Activated T-cell treated with anti-CD3 and anti-CD28 coated beads for 1 hour (primary cell): ENCODE measurements around the gene FAM72A.
"Not testable (repeated sequence)": the region's sequence is repeated elsewhere in the genome, so short reads cannot be mapped to it uniquely, and the experiment has no call there.

Experiments
- DNase-seq: peaks from one replicate; pipeline ENCODE4 v3.0.0-alpha.2; 2020; ENCODE audit warnings: low read depth

FAM72A gene

GRCh38 chr1:206215600-206216392, 13.2 kb upstream of the FAM72A start:
- not testable (repeated sequence) for DNase-seq

DNA sequence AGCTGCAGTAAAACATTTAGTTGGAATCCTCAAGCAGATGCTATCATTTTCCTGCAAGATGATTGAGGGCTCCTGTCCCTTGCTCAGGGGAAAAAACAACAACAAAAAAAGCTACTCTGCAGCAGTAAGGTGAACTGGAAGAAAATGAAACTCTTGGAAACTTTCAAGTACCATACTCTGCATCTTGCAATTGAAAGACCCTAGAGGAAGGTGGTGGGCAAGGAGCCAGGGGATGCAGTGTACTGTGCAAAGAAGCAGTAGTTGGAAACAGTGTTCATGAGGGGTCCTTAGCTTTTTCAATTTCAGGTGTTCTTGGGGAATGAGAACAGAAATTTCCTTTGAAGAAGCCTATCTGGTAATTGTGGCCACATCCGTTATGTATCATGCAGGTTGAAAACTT, 8.2 kb upstream of the FAM72A start:
- DNase-seq = not testable (repeated sequence)

GRCh38 chr1:206205569-206205968, 2.9 kb upstream of the FAM72A start:
- not testable (repeated sequence) for DNase-seq

GRCh38 chr1:206204871-206205270, 2.2 kb upstream of the FAM72A start:
- not testable (repeated sequence) for DNase-seq

GRCh38 chr1:206204159-206204511, 1.5 kb upstream of the FAM72A start:
- DNase-seq = not testable (repeated sequence)

DNA sequence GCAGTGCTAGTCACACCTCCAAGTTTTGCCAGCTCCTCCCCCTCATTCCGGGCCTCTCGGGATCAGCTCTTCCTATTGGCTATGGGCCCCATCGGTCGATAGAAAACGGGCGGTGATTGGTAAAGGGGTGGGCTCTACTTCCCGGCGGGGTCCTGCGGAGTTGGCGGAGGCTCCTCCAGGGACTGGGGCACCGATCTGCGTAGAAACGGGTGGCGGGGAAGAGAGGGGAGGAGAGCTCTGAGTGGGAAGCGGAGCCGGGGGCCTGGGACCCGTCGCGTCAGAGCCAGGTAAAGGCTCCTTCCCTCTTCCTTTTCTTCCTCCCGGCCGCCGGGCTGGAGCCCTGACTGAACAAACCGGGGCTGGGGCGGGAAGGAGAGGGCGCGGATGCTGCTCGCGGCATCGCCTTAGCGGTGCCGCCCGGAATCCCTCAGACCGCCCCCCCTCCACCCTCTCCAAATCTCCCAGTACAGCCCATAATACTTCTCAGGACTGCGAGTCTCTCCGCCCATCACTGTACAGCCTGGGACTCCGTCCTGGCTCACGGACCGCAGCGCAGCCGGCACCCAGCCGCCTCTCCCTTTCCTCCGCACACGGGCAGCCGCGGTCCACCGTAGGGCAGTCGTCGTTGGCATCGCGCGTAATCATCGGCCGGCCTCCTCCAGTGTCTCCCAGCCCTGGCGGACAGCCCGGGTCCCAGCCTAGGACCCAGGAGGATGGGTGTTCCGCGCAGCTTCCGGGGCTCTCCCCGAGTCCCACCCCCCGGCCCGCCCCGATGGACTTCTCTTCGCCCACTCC, 922 bp upstream of the FAM72A start, which contains the start of gene SRGAP2:
Gene SRGAP2 (plus strand): TSS at position 178 of the 795 bp plus-strand sequence. CDS start 2,430 bp downstream, outside the sequence.
- DNase-seq = peak; percentile 6

- DNase-seq = not testable (repeated sequence)
These were observed 5.8 kb downstream of the FAM72A start for GRCh38 chr1:206196748-206197424.

GRCh38 chr1:206195182-206195581, 7.5 kb downstream of the FAM72A start:
- not testable (repeated sequence) for DNase-seq

DNA sequence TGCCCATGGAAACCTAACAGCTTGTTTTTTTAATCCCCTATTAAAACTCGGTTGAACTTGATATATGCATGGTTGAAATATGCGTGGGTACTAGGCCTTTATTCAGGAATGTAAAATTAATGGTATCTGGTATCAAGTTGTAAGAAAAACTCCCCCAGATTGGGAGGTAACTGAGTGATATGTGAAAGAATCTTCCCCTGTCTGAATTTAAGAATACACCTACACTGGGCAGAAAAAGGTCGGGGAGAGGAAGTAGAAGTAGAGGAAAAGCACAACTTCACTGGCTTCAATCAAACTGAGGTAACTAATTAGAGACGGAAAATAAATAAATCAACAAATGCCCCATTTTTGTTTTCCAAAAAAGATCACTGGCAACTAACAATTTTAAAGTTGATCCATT, 15.8 kb downstream of the FAM72A start:
- not testable (repeated sequence) for DNase-seq

- DNase-seq = not testable (repeated sequence)
These were observed 16.9 kb downstream of the FAM72A start for GRCh38 chr1:206185778-206186177.

- DNase-seq = not testable (repeated sequence)
These were observed 18.9 kb downstream of the FAM72A start for GRCh38 chr1:206183788-206184187.

GRCh38 chr1:206182368-206183317, 20.0 kb downstream of the FAM72A start:
- DNase-seq = not testable (repeated sequence)

- DNase-seq = not testable (repeated sequence)
These were observed 23.0 kb downstream of the FAM72A start for GRCh38 chr1:206179666-206180065.

DNA sequence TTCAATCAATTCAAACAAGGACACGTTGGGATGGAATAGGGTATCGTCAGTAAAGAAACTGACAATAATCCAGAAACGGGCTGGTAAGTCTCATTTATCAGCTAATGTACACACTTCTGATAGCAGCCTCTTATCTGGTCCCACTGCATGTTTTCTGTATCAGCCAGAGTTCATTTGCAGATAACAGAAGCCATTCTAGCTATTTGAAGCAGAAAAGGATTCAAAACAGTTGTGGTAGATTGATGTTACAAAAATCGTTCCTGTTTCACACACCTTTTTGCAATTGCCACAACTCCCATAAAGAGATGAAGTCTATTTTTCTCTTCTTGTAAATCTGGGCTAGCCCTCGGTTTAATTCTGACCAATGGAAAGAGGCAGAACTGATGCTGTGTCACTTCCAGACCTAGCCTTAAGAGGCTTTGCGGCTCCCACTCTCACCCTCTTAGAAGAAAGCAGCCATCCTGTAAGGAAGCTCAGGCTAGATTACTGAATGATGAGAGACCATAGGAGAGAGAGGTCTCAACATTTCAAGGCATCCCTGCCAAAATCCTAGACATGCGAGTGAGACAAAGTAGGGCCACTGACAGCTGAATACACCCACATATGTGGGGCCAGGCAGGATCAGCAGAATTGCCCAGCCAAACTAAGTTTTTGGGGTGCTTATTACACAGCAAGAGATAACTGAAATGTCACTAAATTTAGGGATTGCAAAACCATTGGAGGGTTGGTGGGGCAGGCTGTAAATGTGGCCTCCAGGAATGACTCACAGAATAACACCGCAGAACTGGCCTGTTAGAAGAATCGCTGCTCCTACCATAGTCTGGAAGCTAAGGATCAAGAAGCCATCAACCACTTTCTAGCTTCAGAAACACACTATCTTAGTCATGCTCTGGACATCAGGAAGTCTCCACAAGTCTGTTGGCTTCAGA, 24.3 kb downstream of the FAM72A start:
- not testable (repeated sequence) for DNase-seq

GRCh38 chr1:206176114-206176502, 26.5 kb downstream of the FAM72A start:
- not testable (repeated sequence) for DNase-seq

GRCh38 chr1:206175459-206176113, 27.1 kb downstream of the FAM72A start:
- DNase-seq = not testable (repeated sequence)

GRCh38 chr1:206174182-206174868, 28.3 kb downstream of the FAM72A start:
- DNase-seq = not testable (repeated sequence)

DNA sequence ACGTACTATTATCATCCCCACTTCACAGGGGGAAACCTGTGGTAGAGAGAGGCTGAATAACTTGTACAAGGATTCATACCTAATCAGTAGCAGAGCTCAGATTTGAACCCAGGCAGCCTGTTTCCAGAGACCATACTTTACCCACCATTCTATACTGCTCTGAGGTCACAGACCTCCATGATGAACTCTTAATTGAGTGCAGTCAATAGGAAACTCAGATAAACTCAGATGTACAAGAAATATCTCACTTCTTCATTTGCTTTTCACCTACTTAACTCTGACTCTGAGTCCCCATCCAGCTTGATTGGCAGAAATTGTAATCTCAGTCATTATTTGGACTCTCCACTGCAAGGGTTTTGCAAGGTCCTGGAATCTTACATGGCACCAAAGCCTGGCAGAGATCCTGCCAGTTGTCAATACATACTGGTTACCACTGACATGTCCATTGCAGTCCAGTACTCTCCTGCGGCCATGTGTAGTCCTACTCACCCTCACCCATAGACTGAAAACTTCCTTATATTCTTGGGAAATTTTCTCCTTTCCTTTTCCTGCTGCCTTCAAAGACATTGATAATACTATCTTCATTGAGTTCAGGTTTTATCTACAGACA, 29.4 kb downstream of the FAM72A start:
- DNase-seq = not testable (repeated sequence)
